CD14-positive monocyte (primary cell): Measurements from ENCODE around the gene ID1. TPM values are rescaled to one million over a fixed set of nuclear protein-coding genes. Genes with fewer than 3 reads are reported as not detected.
A peak's percentile ranks its signal among the peaks of the same experiment; 100 is the strongest.

Experiments
- DNase-seq, 3 donors: peaks; one replicate each; pipeline ENCODE4 v3.0.0-alpha.2; 2011 to 2022
- H2AFZ ChIP-seq: 2 replicates; pipeline ENCODE4 v1.6.0; 2012; ENCODE audit warnings: mild to moderate bottlenecking, low read depth, low read length, inconsistent platforms; ENCODE audit not compliant: insufficient read depth, poor library complexity, severe bottlenecking
- H3K27ac ChIP-seq, 2 donors: 1 replicate in 1 of 2; 2 replicates in 1 of 2; pipeline ENCODE4 v1.5.1; 2012 to 2013; ENCODE audit warnings: low read length in 2 of 2, control low read depth in 1 of 2, inconsistent platforms in 1 of 2, low read depth in 1 of 2, mild to moderate bottlenecking in 1 of 2
- H3K27me3 ChIP-seq, 2 donors: one replicate each; pipeline versions ENCODE4 v1.6.0 to v1.6.1; 2011 to 2013; ENCODE audit warnings: low read length in 2 of 2; ENCODE audit not compliant: control insufficient read depth in 2 of 2, insufficient read depth in 2 of 2
- H3K36me3 ChIP-seq, 2 donors: replicated peaks in 1 of 2; 1 replicate in 1 of 2; 2 replicates in 1 of 2; pipeline versions ENCODE4 v1.5.1 to v1.6.1; 2012 to 2013; ENCODE audit warnings: low read length in 2 of 2, control low read depth in 1 of 2, inconsistent platforms in 1 of 2, mild to moderate bottlenecking in 1 of 2; ENCODE audit not compliant: insufficient read depth in 2 of 2, control insufficient read depth in 1 of 2
- H3K4me1 ChIP-seq, 2 donors: 1 replicate in 1 of 2; 2 replicates in 1 of 2; pipeline versions ENCODE4 v1.5.1 to v1.6.1; 2012 to 2013; ENCODE audit warnings: low read length in 2 of 2, control low read depth in 1 of 2, inconsistent platforms in 1 of 2, mild to moderate bottlenecking in 1 of 2, moderate library complexity in 1 of 2; ENCODE audit not compliant: insufficient read depth in 2 of 2, control insufficient read depth in 1 of 2
- H3K4me2 ChIP-seq: replicated peaks from 2 replicates; pipeline ENCODE3; 2012; ENCODE audit warnings: low read length, moderate library complexity, mild to moderate bottlenecking; ENCODE audit not compliant: poor library complexity, severe bottlenecking; ENCODE audit errors: extremely low read depth
- H3K4me3 ChIP-seq, 3 experiments: fragments of 200-600 bp in 1 of 3; sonication (generic) in 1 of 3; replicated peaks in 1 of 3; 1 replicate in 2 of 3; 2 replicates in 1 of 3; pipeline ENCODE4 v1.5.1; 2011 to 2013; ENCODE audit warnings: low read length in 3 of 3, mild to moderate bottlenecking in 3 of 3, control low read depth in 2 of 3, low read depth in 2 of 3, inconsistent platforms in 1 of 3, moderate library complexity in 1 of 3
- H3K79me2 ChIP-seq: 2 replicates; pipeline ENCODE4 v1.6.0; 2012; ENCODE audit warnings: mild to moderate bottlenecking, control low read depth, inconsistent platforms, low read length, moderate library complexity; ENCODE audit not compliant: insufficient read depth
- H3K9ac ChIP-seq: 2 replicates; pipeline ENCODE4 v1.6.0; 2017; ENCODE audit warnings: low read length, mild to moderate bottlenecking; ENCODE audit not compliant: insufficient read depth, poor library complexity, severe bottlenecking
- H3K9me3 ChIP-seq, 2 donors: replicated peaks in 1 of 2; 1 replicate in 1 of 2; 2 replicates in 1 of 2; pipeline versions ENCODE4 v1.5.1 to v1.6.1; 2012 to 2013; ENCODE audit warnings: low read length in 2 of 2, control low read depth in 1 of 2; ENCODE audit not compliant: control insufficient read depth in 1 of 2, insufficient read depth in 1 of 2
- H4K20me1 ChIP-seq: 2 replicates; pipeline ENCODE4 v1.6.0; 2012; ENCODE audit warnings: mild to moderate bottlenecking, low read length, control low read depth, moderate library complexity; ENCODE audit not compliant: insufficient read depth
- H3K27ac Mint-ChIP-seq, 7 donors: one replicate each; pipeline ENCODE4 v1.8.0; 2020; ENCODE audit warnings: mild to moderate bottlenecking in 7 of 7, mixed read lengths in 7 of 7, moderate library complexity in 6 of 7, inconsistent platforms in 2 of 7
- H3K27me3 Mint-ChIP-seq, 3 donors: one replicate each; pipeline ENCODE4 v1.8.0; 2021 to 2022; ENCODE audit warnings: low read depth in 3 of 3, mild to moderate bottlenecking in 3 of 3, mixed read lengths in 3 of 3, moderate library complexity in 3 of 3, inconsistent platforms in 1 of 3
- H3K36me3 Mint-ChIP-seq, 2 donors: one replicate each; pipeline ENCODE4 v1.8.0; 2020; ENCODE audit warnings: mixed read lengths in 2 of 2, inconsistent platforms in 1 of 2, mild to moderate bottlenecking in 1 of 2
- H3K4me1 Mint-ChIP-seq: one replicate; pipeline ENCODE4 v1.8.0; 2020; ENCODE audit warnings: mild to moderate bottlenecking, mixed read lengths
- H3K4me3 Mint-ChIP-seq, 2 donors: one replicate each; pipeline ENCODE4 v1.8.0; 2020; ENCODE audit warnings: mild to moderate bottlenecking in 2 of 2, mixed read lengths in 2 of 2, moderate library complexity in 1 of 2
- H3K9me3 Mint-ChIP-seq, 7 donors: one replicate each; pipeline ENCODE4 v1.8.0; 2020 to 2022; ENCODE audit warnings: mixed read lengths in 7 of 7, mild to moderate bottlenecking in 6 of 7, moderate library complexity in 6 of 7, inconsistent platforms in 2 of 7
- CTCF ChIP-seq: fragments of 200-600 bp; IDR thresholded peaks from one replicate; pipeline ENCODE4 v1.8.0; 2022; ENCODE audit warnings: antibody characterized with exemption, mild to moderate bottlenecking
- WGBS: methylation state at CpG from one replicate; pipeline ENCODE4 v1.1.5; 2013; ENCODE audit warnings: missing lambda C conversion rate; ENCODE audit not compliant: insufficient coverage; 5-methylcytosine and 5-hydroxymethylcytosine counted together
- intact Hi-C, 2 donors: fragments of 100-400 bp; cut with micrococcal nuclease; formaldehyde crosslinking; loops; one replicate each; pipeline versions ENCODE4 v1.15.0 to v1.15.1; 2023
- polyA plus RNA-seq, 3 donors: library from polyadenylated mRNA; depleted of rRNA in 1 of 3; unstranded in 2 of 3; stranded (reverse) in 1 of 3; fragments of 300-500 nt in 2 of 3; fragments of >200 nt in 1 of 3; fragmentation: Illumina TruSeq in 2 of 3; gene quantifications; 1 replicate in 2 of 3; 2 replicates in 1 of 3; pipeline ENCODE4 v1.2.3, GENCODE V29; 2012 to 2021

Gene ID1
- polyA plus RNA-seq, 3 donors, result 3.9 to 129 (median 12.5) TPM

- no peak overlapping the region for H2AFZ ChIP-seq
- no peaks in the 10 kb centered on the region for H3K27me3 ChIP-seq
- H3K27ac ChIP-seq, result peak overlapping the region; percentile 66 to 91
- H3K4me3 Mint-ChIP-seq, result peak overlapping the region in 1 of 2 donors; percentile 30
- H3K36me3 Mint-ChIP-seq, result peaks cover 68 to 88% of the 10 kb centered on the region in 2 donors
- peak overlapping the region in 1 of 3 experiments; percentile 29 for H3K4me3 ChIP-seq
- H3K4me1 Mint-ChIP-seq, result peaks cover 24% of the 10 kb centered on the region
- H3K36me3 ChIP-seq, result peaks cover 58 to 83% of the 10 kb centered on the region in 2 donors
- H4K20me1 ChIP-seq, result peaks cover 47% of the 10 kb centered on the region
- peak; percentile 88 to 92 (median 90) for DNase-seq
- peaks cover 0 to 5% (median 0%) of the 10 kb centered on the region in 7 donors for H3K9me3 Mint-ChIP-seq
- intact Hi-C loops, result loop anchor here in 1 of 2 donors (1.0 to 5.0 kb wide), 3 partner anchors 37 to 162 kb away; partner anchors contain the start of gene BCL2L1
- peak overlapping the region; percentile 87 to 98 (median 95) for H3K27ac Mint-ChIP-seq
- H3K27me3 Mint-ChIP-seq, result peaks cover 0 to 2% (median 0%) of the 10 kb centered on the region in 3 donors
- H3K4me1 ChIP-seq, result peaks cover 19 to 27% of the 10 kb centered on the region in 2 donors
- no peaks in the 10 kb centered on the region for H3K9me3 ChIP-seq
- peak overlapping the region; percentile 58 for H3K9ac ChIP-seq
- peak; percentile 95 for TF ChIP-seq CTCF
- 0% methylated on average over 4 of the region's 6 CpGs for WGBS
- peaks cover 4% of the 10 kb centered on the region for H3K79me2 ChIP-seq
- H3K4me2 ChIP-seq, result peak overlapping the region; percentile 44
Measured at GRCh38 chr20:31560094-31560745, 44.9 kb upstream of the ID1 start.

GRCh38 chr20:31560746-31561598, 44.1 kb upstream of the ID1 start:
- Histone ChIP-seq H3K9me3 (no peaks in the 10 kb centered on the region), H3K4me2 (peak overlapping the region; percentile 44), H3K79me2 (peaks cover 4% of the 10 kb centered on the region), H2AFZ (no peak overlapping the region), H3K27me3 (no peaks in the 10 kb centered on the region), H4K20me1 (peaks cover 52% of the 10 kb centered on the region), H3K36me3 (peaks cover 62 to 84% of the 10 kb centered on the region in 2 donors), H3K4me3 (peak overlapping the region in 1 of 3 experiments; percentile 29), H3K9ac (peak overlapping the region; percentile 58), H3K4me1 (peaks cover 19 to 27% of the 10 kb centered on the region in 2 donors), H3K27ac (peak overlapping the region; percentile 66 to 91)
- peaks cover 0 to 5% (median 0%) of the 10 kb centered on the region in 7 donors for H3K9me3 Mint-ChIP-seq
- peaks cover 24% of the 10 kb centered on the region for H3K4me1 Mint-ChIP-seq
- peak overlapping the region; percentile 87 to 98 (median 95) for H3K27ac Mint-ChIP-seq
- peaks cover 0 to 2% (median 0%) of the 10 kb centered on the region in 3 donors for H3K27me3 Mint-ChIP-seq
- DNase-seq, result peak; percentile 79 to 93 (median 88)
- no peak overlapping the region for H3K4me3 Mint-ChIP-seq
- intact Hi-C loops, result loop anchor here in 1 of 2 donors (1.0 to 5.0 kb wide), 3 partner anchors 38 to 161 kb away; partner anchors contain the start of gene BCL2L1
- no peak for TF ChIP-seq CTCF
- peaks cover 69 to 89% of the 10 kb centered on the region in 2 donors for H3K36me3 Mint-ChIP-seq
- WGBS, result 33% methylated on average over 6 of the region's 7 CpGs
